ENCODE data around the gene WDR5B.

Gene WDR5B

DNA sequence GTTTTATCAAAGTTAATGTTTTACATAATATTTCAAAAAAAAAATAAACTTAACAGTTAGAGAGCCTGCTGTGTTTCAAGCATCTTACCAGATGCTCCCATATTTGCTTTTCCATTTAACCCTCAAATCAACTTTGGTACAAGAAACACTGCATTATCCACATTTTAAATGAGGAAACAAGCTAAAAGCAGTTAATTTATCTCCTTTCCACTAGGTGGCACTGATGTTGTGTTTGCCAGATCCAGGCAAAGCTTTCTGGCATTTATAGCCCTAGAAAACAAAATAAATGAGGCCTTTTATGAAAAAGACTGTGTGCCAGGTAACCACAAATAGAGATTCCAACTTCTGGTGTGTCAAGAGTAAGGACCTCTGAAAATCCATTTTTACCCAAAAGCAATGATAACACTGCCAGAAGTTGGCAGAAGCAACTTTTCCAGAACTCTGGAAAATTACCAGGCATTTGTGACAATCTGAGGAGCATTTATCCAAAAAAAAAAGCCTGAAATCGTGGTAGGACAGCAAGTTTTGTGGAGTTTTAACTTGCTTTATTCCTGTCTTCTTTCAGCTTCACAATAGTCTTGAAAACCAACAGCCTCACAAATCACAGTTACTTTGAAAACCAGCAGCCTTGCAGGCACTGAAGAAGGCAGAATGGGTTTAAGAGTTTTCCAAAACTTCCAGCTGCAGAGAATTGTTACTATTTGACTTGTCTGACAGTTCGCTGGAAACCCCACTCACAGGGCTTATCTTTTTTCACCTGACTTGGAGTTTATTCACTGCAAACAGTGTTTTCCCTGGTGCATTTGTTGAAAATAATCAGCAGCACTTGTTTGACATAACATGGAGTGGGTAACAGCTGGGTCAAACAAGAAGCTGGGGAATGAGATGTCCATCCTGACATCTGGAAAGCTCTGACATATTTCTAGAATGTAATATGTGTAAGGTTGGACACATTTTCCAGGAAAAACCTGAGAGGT lies 22.7 kb downstream of the WDR5B start:
- intact Hi-C loops (cut with DNase I; ENCODE audit: low total_unique reads) = no loop called here

DNA sequence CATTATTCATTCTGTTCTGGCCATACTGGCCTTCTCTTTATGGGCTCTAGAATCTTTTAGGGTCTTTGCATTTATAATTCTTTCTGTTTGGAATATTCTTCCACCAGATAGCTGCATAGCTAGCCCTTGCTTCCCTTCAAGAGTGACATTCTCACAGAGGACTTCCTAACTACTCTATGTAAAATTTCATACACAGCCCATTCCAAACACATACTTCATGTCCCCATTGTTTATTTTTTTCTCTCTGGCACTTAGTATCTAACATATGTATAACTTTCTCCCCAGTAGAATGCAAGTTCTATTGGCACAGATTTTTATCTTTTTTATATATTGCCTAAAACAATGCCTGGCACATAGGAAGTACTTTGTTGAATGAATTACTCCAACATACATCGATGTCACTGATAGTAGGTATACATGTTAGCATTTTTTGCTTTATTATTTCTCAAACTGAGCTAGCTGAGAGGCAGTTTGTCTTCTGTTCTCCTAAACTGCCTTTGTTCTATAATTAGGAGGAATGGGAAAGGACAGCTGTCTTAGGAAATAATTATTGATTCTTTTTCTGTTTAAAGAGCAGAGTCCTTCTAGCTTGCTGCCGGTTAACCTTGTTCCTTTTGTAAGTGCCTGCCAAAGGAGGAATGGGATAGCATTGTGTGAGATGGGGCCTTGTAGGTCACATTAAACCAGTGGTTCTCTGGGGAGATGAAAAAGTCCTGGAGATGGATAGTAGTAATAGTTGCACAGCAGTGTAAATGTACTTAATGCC lies 24.0 kb downstream of the WDR5B start:
- TF ChIP-seq, protein P1, sequence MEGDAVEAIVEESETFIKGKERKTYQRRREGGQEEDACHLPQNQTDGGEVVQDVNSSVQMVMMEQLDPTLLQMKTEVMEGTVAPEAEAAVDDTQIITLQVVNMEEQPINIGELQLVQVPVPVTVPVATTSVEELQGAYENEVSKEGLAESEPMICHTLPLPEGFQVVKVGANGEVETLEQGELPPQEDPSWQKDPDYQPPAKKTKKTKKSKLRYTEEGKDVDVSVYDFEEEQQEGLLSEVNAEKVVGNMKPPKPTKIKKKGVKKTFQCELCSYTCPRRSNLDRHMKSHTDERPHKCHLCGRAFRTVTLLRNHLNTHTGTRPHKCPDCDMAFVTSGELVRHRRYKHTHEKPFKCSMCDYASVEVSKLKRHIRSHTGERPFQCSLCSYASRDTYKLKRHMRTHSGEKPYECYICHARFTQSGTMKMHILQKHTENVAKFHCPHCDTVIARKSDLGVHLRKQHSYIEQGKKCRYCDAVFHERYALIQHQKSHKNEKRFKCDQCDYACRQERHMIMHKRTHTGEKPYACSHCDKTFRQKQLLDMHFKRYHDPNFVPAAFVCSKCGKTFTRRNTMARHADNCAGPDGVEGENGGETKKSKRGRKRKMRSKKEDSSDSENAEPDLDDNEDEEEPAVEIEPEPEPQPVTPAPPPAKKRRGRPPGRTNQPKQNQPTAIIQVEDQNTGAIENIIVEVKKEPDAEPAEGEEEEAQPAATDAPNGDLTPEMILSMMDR (IDR thresholded peaks at IDR 0.05) = no peak
- Histone ChIP-seq H3K27ac (no peak overlapping the region), H3K4me3 (no peak overlapping the region), H3K9me3 (no peaks in the 10 kb centered on the region), H3K36me3 (no peaks in the 10 kb centered on the region), H3K27me3 (no peaks in the 10 kb centered on the region), H3K4me1 (no peaks in the 10 kb centered on the region)
- intact Hi-C loops (cut with DNase I; ENCODE audit: low total_unique reads) = no loop called here
- no peak for DNase-seq

More for the DNA sequence above, 22.7 kb downstream of the WDR5B start:
- no peak overlapping the region for H3K27ac ChIP-seq
- no peaks in the 10 kb centered on the region for H3K36me3 ChIP-seq
- H3K9me3 ChIP-seq = no peaks in the 10 kb centered on the region
- no peak for DNase-seq
- TF ChIP-seq, protein P1 (IDR thresholded peaks at IDR 0.05) = peak; percentile 63 to 68
- no peaks in the 10 kb centered on the region for H3K27me3 ChIP-seq
- no peaks in the 10 kb centered on the region for H3K4me1 ChIP-seq
- no peak overlapping the region for H3K4me3 ChIP-seq

DNA sequence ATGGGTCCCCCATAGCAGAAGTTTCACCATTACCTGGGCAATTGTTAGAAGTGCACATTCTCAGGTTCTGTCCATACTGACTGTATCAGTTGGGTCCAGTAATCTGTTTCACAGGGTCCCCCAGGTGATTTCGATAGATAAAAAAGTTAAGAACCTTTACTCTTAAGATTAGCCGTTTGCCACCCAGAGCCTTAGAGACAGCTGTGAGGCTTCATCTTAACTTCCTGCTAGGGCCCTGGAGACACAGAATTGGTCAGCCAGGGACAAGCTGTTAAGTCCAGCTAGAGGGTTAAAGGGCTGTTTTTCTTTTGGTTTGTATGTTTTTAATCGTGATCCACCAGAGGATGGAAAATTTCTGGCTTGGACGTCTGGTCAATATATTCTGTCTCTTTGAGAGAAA lies 25.2 kb downstream of the WDR5B start:
- no peaks in the 10 kb centered on the region for H3K27me3 ChIP-seq
- H3K27ac ChIP-seq = no peak overlapping the region
- H3K36me3 ChIP-seq = no peaks in the 10 kb centered on the region
- no peaks in the 10 kb centered on the region for H3K9me3 ChIP-seq
- TF ChIP-seq, protein P1 (IDR thresholded peaks at IDR 0.05) = no peak
- H3K4me3 ChIP-seq = no peak overlapping the region
- intact Hi-C loops (cut with DNase I; ENCODE audit: low total_unique reads) = no loop called here
- H3K4me1 ChIP-seq = peaks cover 0 to 4% (median 1%) of the 10 kb centered on the region in 4 donors
- DNase-seq = no peak

DNA sequence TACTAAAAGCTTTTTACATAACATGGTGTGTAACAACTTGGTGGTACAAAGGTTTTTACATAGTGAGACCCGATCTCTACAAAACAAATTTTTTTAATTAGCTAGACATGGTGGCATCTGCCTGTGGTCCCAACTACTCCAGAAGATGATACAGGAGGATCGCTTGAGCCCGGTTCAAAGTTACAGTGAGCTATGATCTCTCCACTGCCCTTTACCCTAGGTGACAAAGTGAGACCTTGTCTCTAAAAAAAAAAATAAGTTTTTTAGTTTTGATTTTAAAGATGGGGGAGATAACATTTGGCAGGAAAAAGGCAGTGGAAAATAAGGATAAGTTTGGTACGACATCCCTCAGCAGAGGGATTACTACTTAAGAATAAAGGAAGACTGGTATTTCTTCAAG lies 26.0 kb downstream of the WDR5B start:
- Histone ChIP-seq H3K27ac (no peak overlapping the region), H3K27me3 (no peaks in the 10 kb centered on the region), H3K4me3 (no peak overlapping the region), H3K9me3 (no peaks in the 10 kb centered on the region), H3K36me3 (no peaks in the 10 kb centered on the region), H3K4me1 (peaks cover 0 to 12% (median 5%) of the 10 kb centered on the region in 4 donors)
- intact Hi-C loops (cut with DNase I; ENCODE audit: low total_unique reads) = loop anchor here (10.0 kb wide), 1 partner anchor 295 kb away; the partner anchor contains the start of gene PARP14
- DNase-seq = no peak
- TF ChIP-seq, protein P1 (IDR thresholded peaks at IDR 0.05) = no peak

DNA sequence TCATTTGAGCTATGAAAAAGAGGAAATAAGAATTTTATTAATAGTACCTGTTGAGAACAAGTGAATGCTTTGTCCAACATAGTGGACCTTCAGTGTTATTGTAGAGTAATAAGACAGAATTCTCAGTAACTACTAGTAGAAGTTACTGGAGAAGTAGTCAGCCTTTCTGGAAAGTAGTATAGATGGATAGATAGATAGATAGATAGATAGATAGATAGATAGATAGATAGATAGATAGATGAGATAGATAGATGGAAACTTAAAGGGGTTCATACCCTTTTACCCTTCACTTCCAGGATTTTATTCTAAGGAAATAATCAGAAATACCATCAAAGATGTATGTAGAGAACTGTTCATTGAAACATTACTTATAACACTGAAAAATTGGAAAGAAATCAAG lies 26.7 kb downstream of the WDR5B start:
- intact Hi-C loops (cut with DNase I; ENCODE audit: low total_unique reads) = loop anchor here (10.0 kb wide), 1 partner anchor 296 kb away; the partner anchor contains the start of gene PARP14
- Histone ChIP-seq H3K9me3 (no peaks in the 10 kb centered on the region), H3K27me3 (no peaks in the 10 kb centered on the region), H3K27ac (no peak overlapping the region), H3K36me3 (no peaks in the 10 kb centered on the region), H3K4me3 (no peak overlapping the region), H3K4me1 (peaks cover 0 to 15% (median 6%) of the 10 kb centered on the region in 4 donors)
- TF ChIP-seq, protein P1 (IDR thresholded peaks at IDR 0.05) = no peak
- no peak for DNase-seq

Data from tibial artery (tissue), 4 donors.